CD4-positive, CD25-positive, alpha-beta regulatory T cell (primary cell): ENCODE results near the gene HYAL2. TPM values are rescaled to one million over a fixed set of nuclear protein-coding genes. Genes with fewer than 3 reads are reported as not detected.

ENCODE experiments used
- ATAC-seq, 2 donors: fragments of 150-1000 bp; cut with Tn5 transposase; one replicate each; pipeline ENCODE4 v1.10.0; 2021; ENCODE audit warnings: low read depth in 2 of 2, moderate number of reproducible peaks in 2 of 2, moderate library complexity in 1 of 2
- DNase-seq, 3 donors: peaks; one replicate each; pipeline versions ENCODE4 v3.0.0 to v3.0.0-alpha.2; 2012 to 2022; ENCODE audit warnings: mixed read lengths in 1 of 3
- H3K27ac ChIP-seq: one replicate; pipeline ENCODE4 v1.7.0; 2013; ENCODE audit warnings: mild to moderate bottlenecking, low read length; ENCODE audit not compliant: insufficient read depth, poor library complexity, severe bottlenecking
- H3K27me3 ChIP-seq: one replicate; pipeline ENCODE4 v1.7.0; 2013; ENCODE audit warnings: low read length; ENCODE audit not compliant: control insufficient read depth, insufficient read depth
- H3K36me3 ChIP-seq: one replicate; pipeline ENCODE4 v1.7.0; 2013; ENCODE audit warnings: mild to moderate bottlenecking, low read length, moderate library complexity; ENCODE audit not compliant: control insufficient read depth, insufficient read depth
- H3K4me1 ChIP-seq: 2 replicates; pipeline ENCODE4 v1.7.0; 2013; ENCODE audit warnings: mild to moderate bottlenecking, low read length; ENCODE audit not compliant: insufficient read depth, control insufficient read depth, poor library complexity, severe bottlenecking
- H3K4me3 ChIP-seq: one replicate; pipeline ENCODE4 v1.7.0; 2013; ENCODE audit warnings: low read depth, mild to moderate bottlenecking, low read length, moderate library complexity
- H3K9me3 ChIP-seq, 2 experiments: 1 replicate in 1 of 2; 2 replicates in 1 of 2; pipeline ENCODE4 v1.7.0; 2013; ENCODE audit warnings: low read length in 2 of 2, mild to moderate bottlenecking in 1 of 2, moderate library complexity in 1 of 2; ENCODE audit not compliant: control insufficient read depth in 2 of 2
- H3K27ac Mint-ChIP-seq, 3 donors: one replicate each; pipeline ENCODE4 v1.8.0; 2020 to 2022; ENCODE audit warnings: mild to moderate bottlenecking in 3 of 3, mixed read lengths in 3 of 3, moderate library complexity in 2 of 3
- H3K27me3 Mint-ChIP-seq: one replicate; pipeline ENCODE4 v1.8.0; 2022; ENCODE audit warnings: mild to moderate bottlenecking, mixed read lengths
- H3K36me3 Mint-ChIP-seq: one replicate; pipeline ENCODE4 v1.8.0; 2020; ENCODE audit warnings: mixed read lengths
- H3K4me1 Mint-ChIP-seq, 4 donors: one replicate each; pipeline ENCODE4 v1.8.0; 2020 to 2022; ENCODE audit warnings: mixed read lengths in 4 of 4, mild to moderate bottlenecking in 1 of 4
- H3K4me3 Mint-ChIP-seq, 4 donors: one replicate each; pipeline ENCODE4 v1.8.0; 2020 to 2022; ENCODE audit warnings: mild to moderate bottlenecking in 4 of 4, mixed read lengths in 4 of 4, moderate library complexity in 3 of 4
- H3K9me3 Mint-ChIP-seq, 7 donors: one replicate each; pipeline ENCODE4 v1.8.0; 2020 to 2022; ENCODE audit warnings: mixed read lengths in 7 of 7, mild to moderate bottlenecking in 3 of 7, moderate library complexity in 2 of 7
- polyA plus RNA-seq, 4 donors: library from polyadenylated mRNA; unstranded; fragments of 300-500 nt; fragmentation: Illumina TruSeq; gene quantifications; one replicate each; pipeline ENCODE4 v1.2.3, GENCODE V29; 2021
- total RNA-seq: library from RNA; stranded (reverse); gene quantifications from one replicate; pipeline ENCODE4 v1.2.3, GENCODE V29; 2022

HYAL2 gene
- total and polyA plus RNA-seq, 5 donors from 2014 or later = 1.5 to 6.5 (median 4.8) TPM

- H3K27me3 Mint-ChIP-seq = peaks cover 28% of the 10 kb centered on the region
- Histone ChIP-seq H3K4me1 (peaks cover 4% of the 10 kb centered on the region), H3K27ac (no peak overlapping the region), H3K27me3 (no peaks in the 10 kb centered on the region), H3K36me3 (no peaks in the 10 kb centered on the region), H3K4me3 (no peak overlapping the region), H3K9me3 (no peaks in the 10 kb centered on the region)
- ATAC-seq (no peak), DNase-seq (no peak)
- peaks cover 0 to 2% (median 0%) of the 10 kb centered on the region in 7 donors for H3K9me3 Mint-ChIP-seq
- H3K4me3 Mint-ChIP-seq = no peak overlapping the region
- H3K4me1 Mint-ChIP-seq = peaks cover 0 to 10% (median 6%) of the 10 kb centered on the region in 4 donors
- no peak overlapping the region for H3K27ac Mint-ChIP-seq
- no peaks in the 10 kb centered on the region for H3K36me3 Mint-ChIP-seq
Observed at GRCh38 chr3:50268276-50268675, 54.3 kb downstream of the HYAL2 start.

Other genes starting within 250 kb of the HYAL2 start
- gene RBM5, start 233.8 kb downstream of the HYAL2 start, total RNA-seq = 395 TPM
- gene RBM5, start 233.8 kb downstream of the HYAL2 start, polyA plus RNA-seq = 10 to 100 TPM; 29.6 to 44.3 (median 37.7) TPM
- 0.52 TPM for gene SEMA3F, start 167.4 kb downstream of the HYAL2 start, total RNA-seq
- gene SEMA3F, start 167.4 kb downstream of the HYAL2 start, polyA plus RNA-seq = not detected
- gene GNAT1, start 131.1 kb downstream of the HYAL2 start, total RNA-seq = not detected
- gene GNAT1, start 131.1 kb downstream of the HYAL2 start, polyA plus RNA-seq = not detected
- gene SLC38A3, start 117.5 kb downstream of the HYAL2 start, total RNA-seq = not detected
- gene SLC38A3, start 117.5 kb downstream of the HYAL2 start, polyA plus RNA-seq = not detected
- gene GNAI2, start 86.5 kb downstream of the HYAL2 start, total RNA-seq = 373 TPM
- gene GNAI2, start 86.5 kb downstream of the HYAL2 start, polyA plus RNA-seq = 100 to 1,000 TPM; 544 to 696 (median 614) TPM
- gene SEMA3B, start 53.6 kb downstream of the HYAL2 start, total RNA-seq = 1.7 TPM
- not detected for gene SEMA3B, start 53.6 kb downstream of the HYAL2 start, polyA plus RNA-seq
- gene LSMEM2, start 43.7 kb downstream of the HYAL2 start, total RNA-seq = not detected
- under 1 TPM in 1 of 4 donors, not detected in 3; 0.22 TPM for gene LSMEM2, start 43.7 kb downstream of the HYAL2 start, polyA plus RNA-seq
- gene IFRD2, start 30.3 kb downstream of the HYAL2 start, total RNA-seq = 39.9 TPM
- 10 to 100 TPM; 40.6 to 51.9 (median 43.4) TPM for gene IFRD2, start 30.3 kb downstream of the HYAL2 start, polyA plus RNA-seq
- gene HYAL3, start 23.3 kb downstream of the HYAL2 start, total RNA-seq = 2.4 TPM
- 1 to 10 TPM; 1.8 to 8.3 (median 5.6) TPM for gene HYAL3, start 23.3 kb downstream of the HYAL2 start, polyA plus RNA-seq
- 31.9 TPM for gene NAA80, start 23.3 kb downstream of the HYAL2 start, total RNA-seq
- 10 to 100 TPM; 13.6 to 23.5 (median 14.6) TPM for gene NAA80, start 23.3 kb downstream of the HYAL2 start, polyA plus RNA-seq
- gene HYAL1, start 19.2 kb downstream of the HYAL2 start, total RNA-seq = 0.35 TPM
- under 1 TPM in 3 of 4 donors, not detected in 1; 0.07 to 0.31 (median 0.10) TPM for gene HYAL1, start 19.2 kb downstream of the HYAL2 start, polyA plus RNA-seq
- gene TUSC2, start 5.5 kb upstream of the HYAL2 start, total RNA-seq = 17.5 TPM
- gene TUSC2, start 5.5 kb upstream of the HYAL2 start, polyA plus RNA-seq = 10 to 100 TPM; 44.6 to 55.6 (median 49.9) TPM
- gene RASSF1, start 18.1 kb upstream of the HYAL2 start, total RNA-seq = 76.0 TPM
- gene RASSF1, start 18.1 kb upstream of the HYAL2 start, polyA plus RNA-seq = 10 to 100 TPM; 48.4 to 67.4 (median 54.7) TPM
- gene ZMYND10, start 23.0 kb upstream of the HYAL2 start, total RNA-seq = 1.6 TPM
- gene ZMYND10, start 23.0 kb upstream of the HYAL2 start, polyA plus RNA-seq = under 1 TPM in 1 of 4 donors, not detected in 3; 0.09 TPM
- 30.1 TPM for gene NPRL2, start 28.0 kb upstream of the HYAL2 start, total RNA-seq
- 10 to 100 TPM; 43.0 to 51.8 (median 49.6) TPM for gene NPRL2, start 28.0 kb upstream of the HYAL2 start, polyA plus RNA-seq
- gene CYB561D2, start 28.1 kb upstream of the HYAL2 start, total RNA-seq = 28.5 TPM
- 10 to 100 TPM; 66.3 to 92.2 (median 79.2) TPM for gene CYB561D2, start 28.1 kb upstream of the HYAL2 start, polyA plus RNA-seq
- gene TMEM115, start 36.8 kb upstream of the HYAL2 start, total RNA-seq = 18.3 TPM
- 10 to 100 TPM; 33.5 to 38.6 (median 36.5) TPM for gene TMEM115, start 36.8 kb upstream of the HYAL2 start, polyA plus RNA-seq
- gene CACNA2D2, start 180.9 kb upstream of the HYAL2 start, total RNA-seq = 1.2 TPM
- gene CACNA2D2, start 180.9 kb upstream of the HYAL2 start, polyA plus RNA-seq = under 1 TPM; 0.24 to 0.52 (median 0.28) TPM
- gene C3orf18, start 245.0 kb upstream of the HYAL2 start, total RNA-seq = 8.7 TPM
- gene C3orf18, start 245.0 kb upstream of the HYAL2 start, polyA plus RNA-seq = 10 to 100 TPM in 2 of 4 donors, 1 to 10 TPM in 2; 7.4 to 11.9 (median 10.6) TPM
- 21.1 TPM for gene HEMK1, start 246.8 kb upstream of the HYAL2 start, total RNA-seq
- 10 to 100 TPM; 18.5 to 24.9 (median 23.1) TPM for gene HEMK1, start 246.8 kb upstream of the HYAL2 start, polyA plus RNA-seq